ENCODE data around the gene STAG1.

- no peak for TF ChIP-seq EZH2 (IDR thresholded peaks at IDR 0.05; ENCODE audit: borderline replicate concordance)
- TF ChIP-seq, protein P1, sequence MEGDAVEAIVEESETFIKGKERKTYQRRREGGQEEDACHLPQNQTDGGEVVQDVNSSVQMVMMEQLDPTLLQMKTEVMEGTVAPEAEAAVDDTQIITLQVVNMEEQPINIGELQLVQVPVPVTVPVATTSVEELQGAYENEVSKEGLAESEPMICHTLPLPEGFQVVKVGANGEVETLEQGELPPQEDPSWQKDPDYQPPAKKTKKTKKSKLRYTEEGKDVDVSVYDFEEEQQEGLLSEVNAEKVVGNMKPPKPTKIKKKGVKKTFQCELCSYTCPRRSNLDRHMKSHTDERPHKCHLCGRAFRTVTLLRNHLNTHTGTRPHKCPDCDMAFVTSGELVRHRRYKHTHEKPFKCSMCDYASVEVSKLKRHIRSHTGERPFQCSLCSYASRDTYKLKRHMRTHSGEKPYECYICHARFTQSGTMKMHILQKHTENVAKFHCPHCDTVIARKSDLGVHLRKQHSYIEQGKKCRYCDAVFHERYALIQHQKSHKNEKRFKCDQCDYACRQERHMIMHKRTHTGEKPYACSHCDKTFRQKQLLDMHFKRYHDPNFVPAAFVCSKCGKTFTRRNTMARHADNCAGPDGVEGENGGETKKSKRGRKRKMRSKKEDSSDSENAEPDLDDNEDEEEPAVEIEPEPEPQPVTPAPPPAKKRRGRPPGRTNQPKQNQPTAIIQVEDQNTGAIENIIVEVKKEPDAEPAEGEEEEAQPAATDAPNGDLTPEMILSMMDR (IDR thresholded peaks at IDR 0.05; ENCODE audit: poor library complexity), result no peak
- no peak for TF ChIP-seq EZH2phosphoT487 (IDR thresholded peaks at IDR 0.05; ENCODE audit: low read depth, severe bottlenecking, unreplicated experiment)
These were observed 175.7 kb downstream of the STAG1 start for GRCh38 chr3:136576279-136577009.

All from hepatocyte (in vitro differentiated cells).